GM23338 (cell line): ENCODE measurements around the gene SPINDOC.

Experiments
- EZH2 ChIP-seq: fragments of 200-600 bp; sonication (generic); IDR thresholded peaks from one replicate; pipeline ENCODE4 v1.8.0; 2017; ENCODE audit warnings: antibody characterized with exemption, mild to moderate bottlenecking, low read depth; ENCODE audit not compliant: unreplicated experiment
- NANOG ChIP-seq: IDR thresholded peaks from 2 replicates; pipeline ENCODE4 v1.6.1; 2016; ENCODE audit warnings: antibody characterized with exemption, borderline replicate concordance
- POLR2AphosphoS5 ChIP-seq: IDR thresholded peaks from 2 replicates; pipeline ENCODE4 v1.6.1; 2016; ENCODE audit warnings: antibody characterized with exemption, low read depth
- TF ChIP-seq, protein P1 (sequence below), 2 experiments: fragments of 200-600 bp in 1 of 2; sonication (generic) in 1 of 2; conservative IDR thresholded peaks; 2 replicates each; pipeline versions ENCODE4 v1.5.1 to v1.6.1; 2016 to 2017; ENCODE audit warnings: antibody characterized with exemption in 2 of 2, low read depth in 2 of 2, mild to moderate bottlenecking in 2 of 2, moderate library complexity in 1 of 2

DNA sequence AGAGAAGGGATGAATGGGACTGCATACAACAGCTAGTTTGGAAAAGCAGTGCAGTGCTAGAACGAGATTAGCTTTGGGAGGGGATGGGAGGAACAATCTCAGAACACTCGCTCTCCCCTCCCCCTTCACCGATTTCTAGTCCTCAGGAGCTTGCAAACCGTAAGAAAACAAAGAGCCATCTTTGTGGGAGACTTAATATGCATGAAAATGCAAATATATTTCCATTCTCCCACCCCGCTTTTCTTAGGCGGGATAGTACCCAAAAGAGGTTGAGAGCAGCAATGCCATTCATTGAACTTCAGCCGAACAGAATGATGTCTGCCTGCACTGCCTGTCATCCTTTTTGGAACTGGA lies 1.1 kb downstream of the SPINDOC start:
- no peak for TF ChIP-seq POLR2AphosphoS5
- TF ChIP-seq EZH2 = no peak
- TF ChIP-seq, protein P1, sequence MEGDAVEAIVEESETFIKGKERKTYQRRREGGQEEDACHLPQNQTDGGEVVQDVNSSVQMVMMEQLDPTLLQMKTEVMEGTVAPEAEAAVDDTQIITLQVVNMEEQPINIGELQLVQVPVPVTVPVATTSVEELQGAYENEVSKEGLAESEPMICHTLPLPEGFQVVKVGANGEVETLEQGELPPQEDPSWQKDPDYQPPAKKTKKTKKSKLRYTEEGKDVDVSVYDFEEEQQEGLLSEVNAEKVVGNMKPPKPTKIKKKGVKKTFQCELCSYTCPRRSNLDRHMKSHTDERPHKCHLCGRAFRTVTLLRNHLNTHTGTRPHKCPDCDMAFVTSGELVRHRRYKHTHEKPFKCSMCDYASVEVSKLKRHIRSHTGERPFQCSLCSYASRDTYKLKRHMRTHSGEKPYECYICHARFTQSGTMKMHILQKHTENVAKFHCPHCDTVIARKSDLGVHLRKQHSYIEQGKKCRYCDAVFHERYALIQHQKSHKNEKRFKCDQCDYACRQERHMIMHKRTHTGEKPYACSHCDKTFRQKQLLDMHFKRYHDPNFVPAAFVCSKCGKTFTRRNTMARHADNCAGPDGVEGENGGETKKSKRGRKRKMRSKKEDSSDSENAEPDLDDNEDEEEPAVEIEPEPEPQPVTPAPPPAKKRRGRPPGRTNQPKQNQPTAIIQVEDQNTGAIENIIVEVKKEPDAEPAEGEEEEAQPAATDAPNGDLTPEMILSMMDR (conservative IDR thresholded peaks at IDR 0.05; ENCODE audit: low read depth in 2 of 2) = no peak
- TF ChIP-seq NANOG = no peak
